HPDE6-E6E7 (cell line): Measurements from ENCODE around the gene BCL10.
A peak's percentile ranks its signal among the peaks of the same experiment; 100 is the strongest.

Experiments used
- DNase-seq: peaks from one replicate; pipeline ENCODE4 v3.0.0; 2011; ENCODE audit warnings: missing footprints; ENCODE audit errors: extremely low spot score

BCL10 gene

GRCh38 chr1:85297855-85298629 lies 21.6 kb upstream of the BCL10 start:
- peak; percentile 75 for DNase-seq

GRCh38 chr1:85297538-85297854 lies 21.1 kb upstream of the BCL10 start:
- no peak for DNase-seq

- no peak for DNase-seq
Observed at GRCh38 chr1:85296980-85297379, 20.5 kb upstream of the BCL10 start.

DNA sequence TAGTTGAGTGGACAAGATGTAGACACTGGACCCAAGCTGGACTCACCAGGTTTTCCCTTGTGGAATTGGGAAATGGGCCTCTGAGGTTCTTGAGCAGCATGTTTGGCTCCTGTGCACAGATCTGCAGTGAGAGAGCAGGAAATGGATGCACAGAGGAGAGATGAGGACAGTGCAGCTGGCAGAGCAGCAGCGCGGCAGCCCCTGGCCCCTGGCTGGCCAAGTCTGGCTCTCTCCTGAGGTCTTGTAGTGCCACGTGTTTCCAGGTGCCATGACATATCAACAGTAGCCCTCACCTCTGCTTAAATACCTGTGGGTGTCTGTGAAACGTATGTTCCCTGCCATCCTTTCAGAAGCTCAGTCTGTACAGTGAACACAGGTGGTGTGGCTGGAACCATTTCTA lies 19.2 kb upstream of the BCL10 start:
- DNase-seq, result no peak

DNA sequence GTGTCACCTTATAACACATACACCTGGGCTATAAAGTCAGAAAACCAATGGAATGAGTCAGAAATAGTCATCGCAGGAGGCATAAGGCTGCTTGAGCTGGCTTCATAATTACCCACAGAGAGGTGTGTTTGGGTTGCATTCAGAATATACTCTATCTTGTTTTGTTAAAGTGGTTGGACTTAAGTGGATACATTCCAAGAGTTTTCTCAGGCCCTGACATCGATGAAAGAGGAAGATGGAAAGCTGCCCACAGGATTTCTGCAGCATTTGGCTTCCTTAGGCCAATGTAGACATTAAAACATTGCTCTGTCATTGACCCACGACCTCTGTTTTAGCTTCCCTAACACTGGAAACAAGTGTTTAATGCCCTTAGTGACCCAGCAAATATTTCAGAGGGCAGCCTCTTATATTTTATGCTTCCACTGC lies 18.6 kb upstream of the BCL10 start:
- peak; percentile 82 for DNase-seq

DNA sequence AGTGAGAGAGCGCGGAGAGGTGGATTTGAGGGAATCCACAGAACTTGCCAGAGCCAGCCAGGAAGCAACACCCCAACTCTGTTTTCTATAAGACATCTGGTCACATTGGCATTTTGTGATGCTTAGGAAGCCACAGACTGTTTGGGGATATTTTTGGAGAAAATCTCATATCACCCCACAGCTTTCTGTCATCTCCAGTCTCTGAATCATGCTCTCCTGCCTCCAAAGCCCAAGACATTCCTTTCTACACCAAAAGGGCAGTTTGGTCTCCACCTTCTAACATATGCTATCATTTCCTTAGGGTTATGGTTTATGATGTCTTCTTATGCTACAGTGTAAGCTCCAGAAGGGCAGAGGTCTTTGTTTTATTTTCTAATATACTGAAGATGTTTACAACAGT lies 14.4 kb upstream of the BCL10 start:
- no peak for DNase-seq

DNA sequence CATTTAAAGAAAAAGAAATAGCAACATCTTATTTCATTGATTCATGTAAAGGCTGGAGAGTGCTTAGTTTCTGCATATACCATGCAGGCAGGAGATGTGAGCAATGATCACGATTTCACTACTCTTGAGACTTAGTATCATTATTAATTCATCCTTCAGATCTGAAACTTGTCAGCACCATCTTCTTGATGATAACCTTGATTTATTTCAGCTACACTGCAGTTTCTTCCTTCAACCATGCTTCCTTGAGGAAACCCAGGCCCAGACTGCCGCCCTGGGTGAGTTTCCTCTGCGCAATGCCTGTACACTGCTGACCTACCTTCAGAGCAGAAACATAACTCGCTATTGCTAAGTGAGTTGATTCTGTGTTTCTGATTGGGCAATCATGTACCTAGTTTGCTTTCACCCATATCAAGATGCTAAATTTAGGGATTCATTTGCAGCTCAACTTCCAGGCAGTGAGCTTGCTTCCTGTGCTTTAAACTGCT lies 13.5 kb upstream of the BCL10 start:
- DNase-seq, result no peak

DNA sequence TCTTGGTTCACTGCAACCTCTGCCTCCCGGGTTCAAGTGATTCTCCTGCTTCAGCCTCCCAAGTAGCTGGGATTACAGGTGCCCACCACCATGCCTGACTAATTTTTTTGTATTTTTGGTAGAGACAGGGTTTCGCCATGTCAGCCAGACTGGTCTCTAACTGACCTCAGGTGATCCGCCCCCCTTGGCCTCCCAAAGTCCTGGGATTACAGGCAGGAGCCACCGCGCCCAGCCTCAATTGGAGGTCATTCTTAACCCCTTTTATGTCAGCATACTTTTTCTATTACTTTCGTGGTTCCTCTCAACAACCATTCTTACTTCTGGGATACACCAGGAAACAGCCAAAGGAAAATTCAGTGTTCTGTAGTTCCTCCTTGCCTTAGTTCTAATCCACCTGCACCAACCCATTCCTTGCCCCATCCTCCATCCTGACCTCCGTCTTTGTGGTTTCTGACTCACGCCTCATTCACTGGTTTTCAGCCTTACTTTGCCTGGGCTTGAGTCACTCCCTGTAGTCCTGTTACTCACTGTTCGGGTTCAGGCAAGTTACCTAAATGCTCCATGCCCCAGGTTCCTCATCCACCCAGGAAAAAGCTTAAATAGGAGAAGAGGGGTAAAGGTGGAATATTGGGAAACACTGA lies 12.9 kb upstream of the BCL10 start:
- peak; percentile 90 for DNase-seq

- DNase-seq, result no peak
Observed at GRCh38 chr1:85284202-85284601, 7.8 kb upstream of the BCL10 start.

DNA sequence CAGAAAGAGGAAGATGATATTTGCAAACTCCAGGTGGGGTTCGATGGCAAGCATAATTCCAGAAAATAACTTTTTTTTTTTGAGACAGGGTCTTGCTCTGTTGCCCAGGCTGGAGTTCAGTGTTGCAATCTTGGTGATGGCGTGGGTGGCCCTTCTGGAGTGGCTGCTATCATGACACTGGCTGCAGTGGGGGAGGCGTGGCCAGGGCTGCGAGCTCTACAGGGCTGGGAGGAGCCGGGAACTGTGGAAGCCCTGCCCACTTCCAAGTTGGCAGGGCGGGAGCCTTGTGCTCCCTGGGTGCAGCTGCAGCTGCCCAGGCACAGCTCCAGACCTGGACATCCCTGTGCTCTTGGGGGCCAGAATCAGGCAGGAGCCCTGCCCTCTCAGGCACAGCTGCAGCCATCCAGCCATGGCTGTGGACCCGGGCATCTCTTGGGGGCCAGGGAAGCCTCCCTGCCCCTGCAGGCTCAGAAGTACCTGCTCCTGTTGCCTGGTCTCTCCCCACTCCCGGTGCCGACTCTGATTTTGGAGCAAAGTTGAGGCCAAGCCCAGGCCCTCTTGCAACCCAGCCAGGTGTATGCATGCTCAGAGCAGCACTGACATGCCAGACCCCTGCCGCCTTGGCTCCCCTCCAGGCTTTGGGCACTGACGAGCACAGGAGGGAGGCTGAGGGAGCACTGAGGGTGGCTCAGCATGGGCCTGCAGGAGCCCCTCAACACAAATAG lies 7.2 kb upstream of the BCL10 start:
- no peak for DNase-seq

DNA sequence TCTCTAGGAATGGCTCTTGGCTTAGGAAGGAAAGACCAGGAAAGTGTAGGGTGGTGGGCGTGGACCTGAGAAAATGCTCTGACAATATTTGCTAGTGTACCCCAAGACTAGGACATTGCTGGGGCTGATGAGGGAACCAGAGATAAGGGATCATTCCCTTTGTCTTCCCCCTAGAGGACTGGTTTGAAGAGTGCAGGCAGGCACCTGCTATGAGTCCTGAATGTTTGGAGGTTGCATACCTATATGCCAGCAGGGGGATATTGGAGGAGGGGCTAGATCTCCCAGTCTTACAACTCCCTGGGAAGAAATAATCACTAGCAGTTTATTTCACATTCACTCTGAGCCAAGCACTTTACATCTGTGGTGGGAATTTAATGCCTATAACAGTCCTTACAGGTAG lies 6.0 kb upstream of the BCL10 start:
- DNase-seq, result no peak

GRCh38 chr1:85280636-85281035 lies 4.2 kb upstream of the BCL10 start:
- DNase-seq, result no peak

DNA sequence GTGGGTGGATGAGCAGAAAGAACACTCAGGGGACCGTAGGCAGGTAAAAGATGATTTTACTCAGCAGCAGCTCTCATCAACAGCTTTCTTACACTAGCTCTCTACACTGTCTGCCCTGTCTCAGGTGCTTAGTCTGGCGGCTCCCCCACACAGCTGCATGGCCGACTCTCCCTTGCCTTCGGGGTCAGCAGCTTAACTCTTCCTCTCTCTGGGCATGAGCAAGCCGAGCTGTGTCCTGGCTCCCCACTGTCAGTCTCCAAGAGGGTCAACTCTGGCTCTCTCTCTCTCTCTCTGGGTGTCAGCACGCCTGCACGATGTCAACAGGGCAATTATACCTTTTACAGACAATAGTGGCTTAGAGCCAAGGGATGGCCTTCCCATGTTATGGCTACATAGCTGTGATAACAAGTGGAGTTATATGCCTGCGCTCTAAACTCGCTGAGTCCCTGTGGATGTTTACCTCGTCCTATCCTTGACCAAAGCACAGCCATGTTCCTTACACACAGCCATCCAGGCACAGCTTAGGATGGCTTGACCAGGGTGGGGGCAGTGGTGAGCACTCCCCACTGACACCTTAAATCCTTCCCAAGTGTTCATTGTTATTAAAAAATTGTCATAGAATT lies 3.1 kb upstream of the BCL10 start:
- no peak for DNase-seq

DNA sequence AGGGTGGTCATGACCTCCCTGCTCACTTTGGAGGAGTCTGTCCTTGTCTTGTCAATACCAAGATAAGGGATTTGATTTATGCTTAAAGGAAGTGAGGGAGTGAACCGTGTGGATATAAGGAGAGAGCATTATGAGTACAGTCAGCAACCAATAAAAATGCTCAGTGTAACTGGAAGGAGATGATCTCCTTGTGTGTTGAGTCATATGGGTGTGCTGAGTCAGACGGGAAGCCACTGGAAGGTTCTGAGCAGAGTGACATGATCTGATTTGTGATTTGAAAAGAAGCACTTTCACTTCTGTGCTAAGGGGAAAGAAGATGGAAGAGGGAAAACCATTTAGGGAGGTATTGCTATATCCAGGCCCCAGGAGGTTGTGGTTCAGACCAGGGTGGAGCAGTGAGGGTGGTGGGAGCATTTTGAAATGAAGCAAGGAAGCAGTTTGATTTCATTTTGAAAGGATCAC lies 2.5 kb upstream of the BCL10 start:
- DNase-seq, result peak; percentile 88

GRCh38 chr1:85277802-85278201 lies 1.4 kb upstream of the BCL10 start:
- no peak for DNase-seq

DNA sequence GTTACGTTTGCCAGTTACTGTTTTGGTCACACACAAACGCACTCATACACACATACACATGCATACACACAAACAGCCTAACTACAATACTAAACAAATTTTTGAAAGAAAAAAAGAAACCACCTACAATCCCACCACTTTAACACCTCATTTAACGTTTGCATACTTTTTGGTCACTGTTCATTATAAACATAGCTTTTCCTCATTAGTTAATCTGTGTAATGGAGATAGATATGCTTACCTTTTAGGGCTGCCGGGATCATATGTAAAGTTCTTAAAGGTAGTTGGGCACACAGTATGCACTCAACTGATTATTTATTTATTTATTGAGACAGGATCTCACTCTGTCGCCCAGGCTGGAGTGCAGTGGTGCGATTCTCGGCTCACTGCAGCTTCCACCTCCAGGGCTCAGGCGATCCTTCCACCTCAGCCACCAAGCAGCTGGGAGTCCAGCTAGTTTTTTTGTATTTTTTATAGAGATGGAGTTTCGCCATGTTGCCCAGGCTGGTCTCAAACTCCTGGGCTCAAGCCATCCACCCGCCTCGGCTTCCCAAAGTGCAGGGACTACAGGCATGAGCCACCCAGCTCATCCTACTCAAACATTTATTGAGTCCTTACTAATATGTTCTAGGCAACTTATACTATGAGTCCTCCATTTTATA lies 677 bp upstream of the BCL10 start:
- DNase-seq, result no peak

GRCh38 chr1:85275701-85276214 lies 674 bp downstream of the BCL10 start:
- no peak for DNase-seq

DNA sequence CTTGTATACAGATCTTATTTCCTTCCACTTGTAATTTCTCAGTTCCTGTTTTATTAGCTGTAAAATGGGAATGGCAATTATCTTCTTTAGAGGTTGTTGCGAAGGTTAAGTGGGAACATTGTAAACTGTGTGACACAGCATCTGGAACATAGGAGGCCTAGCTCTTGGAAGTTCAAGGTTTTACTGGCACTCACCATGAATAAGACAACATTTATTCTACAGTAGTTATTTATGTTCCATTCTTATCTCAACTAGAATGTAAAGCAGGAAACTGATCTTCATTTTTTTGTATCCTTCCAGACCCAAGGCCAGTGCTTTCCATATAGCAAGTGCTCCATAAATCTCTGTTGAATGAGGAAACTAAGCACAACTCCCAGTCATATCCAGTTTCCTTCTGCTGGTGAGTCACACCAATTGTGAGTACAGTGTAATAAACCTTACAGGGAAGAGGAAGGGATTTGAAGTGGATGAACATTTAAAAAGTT lies 1.4 kb downstream of the BCL10 start:
- DNase-seq, result no peak

GRCh38 chr1:85273397-85273796 lies 3.0 kb downstream of the BCL10 start:
- DNase-seq, result no peak

DNA sequence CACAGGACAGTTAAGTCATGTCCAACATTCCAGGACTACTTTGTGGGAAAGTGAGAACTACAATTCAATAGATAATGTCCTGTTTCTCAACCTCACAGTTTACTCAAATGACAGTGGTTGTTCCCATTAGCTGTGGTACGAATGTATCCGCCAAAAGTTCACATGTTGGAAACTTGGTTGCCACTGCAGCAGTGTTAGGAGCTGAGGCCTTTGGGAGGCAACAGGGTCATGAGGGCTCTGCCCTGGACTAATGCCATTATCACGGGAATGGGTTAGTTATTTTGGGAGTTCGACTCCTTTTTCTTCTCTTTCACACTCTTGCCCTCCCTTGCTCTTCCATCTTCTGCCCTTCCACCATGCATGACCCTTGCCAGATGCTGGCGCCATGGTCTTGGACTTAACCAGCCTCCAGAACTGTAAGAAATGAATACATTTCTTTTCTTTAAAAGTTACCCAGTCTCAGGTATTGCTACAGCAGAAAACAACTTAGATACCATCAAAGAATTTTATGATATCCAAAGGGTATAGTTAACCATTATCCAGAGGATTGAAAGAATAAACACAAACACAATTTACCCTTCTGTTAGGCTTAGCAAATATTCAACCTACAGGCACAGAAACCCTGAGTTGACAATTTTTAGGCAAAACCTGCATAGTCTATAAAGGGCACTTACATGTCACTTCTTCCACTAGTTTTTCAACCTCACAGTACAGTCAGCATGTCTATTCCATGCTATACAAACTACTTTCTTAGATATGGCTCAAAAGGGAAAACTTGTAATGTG lies 7.4 kb downstream of the BCL10 start:
- DNase-seq, result no peak

GRCh38 chr1:85267313-85267712 lies 9.1 kb downstream of the BCL10 start:
- DNase-seq, result no peak
